ENCODE results near the gene SYNPO.

SYNPO gene

GRCh38 chr5:150660108-150660831, 19.8 kb downstream of the SYNPO start:
- no peak for DNase-seq (ENCODE audit: low read depth)
- no peak overlapping the region for H3K4me3 ChIP-seq (ENCODE audit: low read depth, low read length)
- TF ChIP-seq CTCF (IDR thresholded peaks at IDR 0.05; ENCODE audit: low read depth, low read length, missing control alignments): no peak
- in situ Hi-C loops (cut with HindIII; ENCODE audit: low sequenced_read_pairs): loop anchor here (25.0 kb wide), 1 partner anchor 198 kb away; no protein-coding TSS in a partner anchor

GRCh38 chr5:150661086-150661485, 20.6 kb downstream of the SYNPO start, which contains the start of gene MYOZ3:
Gene MYOZ3, plus strand, starts transcription at chr5:150661251. Its CDS starts 1,691 bp downstream, at chr5:150662942.
- H3K4me3 ChIP-seq (ENCODE audit: low read depth, low read length): no peak within 1 kb of the TSS
- no peak for TF ChIP-seq CTCF (IDR thresholded peaks at IDR 0.05; ENCODE audit: low read depth, low read length, missing control alignments)
- DNase-seq (ENCODE audit: low read depth): no peak
- in situ Hi-C loops (cut with HindIII; ENCODE audit: low sequenced_read_pairs): loop anchor here (25.0 kb wide), 1 partner anchor 199 kb away; no protein-coding TSS in a partner anchor

DNA sequence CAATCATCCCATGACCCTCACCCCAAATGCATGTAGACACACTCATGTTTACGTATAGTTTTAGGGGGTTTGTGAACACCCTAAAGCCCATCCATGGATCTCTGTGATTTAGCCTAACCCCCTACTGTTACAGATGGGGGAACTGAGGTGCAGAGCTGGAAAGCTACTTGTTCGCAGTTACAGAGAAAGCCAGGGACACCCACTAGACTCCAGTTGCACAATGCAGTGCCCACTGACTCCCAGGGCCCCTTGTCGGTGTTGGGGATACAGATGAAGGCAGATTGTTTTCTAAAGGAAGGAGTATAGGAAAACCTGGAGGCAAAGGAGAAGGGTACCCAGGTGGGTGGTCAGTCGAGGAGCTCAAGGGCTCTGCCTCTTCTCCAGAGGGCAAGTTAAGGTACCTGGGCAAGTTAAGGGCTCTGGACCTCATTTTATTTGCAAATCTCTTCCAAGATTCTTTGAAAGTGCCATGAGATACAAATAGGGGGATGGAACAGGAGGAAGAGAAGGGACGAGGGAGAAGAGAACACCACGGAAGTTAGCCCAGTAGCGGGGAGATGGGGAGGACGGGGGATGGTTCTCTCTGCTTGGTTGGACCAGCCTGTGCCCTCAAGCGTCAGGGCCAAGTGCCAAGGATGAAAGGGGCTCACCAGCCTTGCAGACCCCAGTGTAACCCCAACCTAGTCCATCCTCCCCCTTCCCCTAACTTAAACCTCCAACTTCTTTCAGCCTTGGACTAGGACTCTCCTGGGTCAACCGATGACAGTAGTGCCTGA, 21.5 kb downstream of the SYNPO start:
- TF ChIP-seq CTCF (IDR thresholded peaks at IDR 0.05; ENCODE audit: low read depth, low read length, missing control alignments): no peak
- no peak for DNase-seq (ENCODE audit: low read depth)
- in situ Hi-C loops (cut with HindIII; ENCODE audit: low sequenced_read_pairs): loop anchor here (25.0 kb wide), 1 partner anchor 200 kb away; no protein-coding TSS in a partner anchor
- H3K4me3 ChIP-seq (ENCODE audit: low read depth, low read length): no peak overlapping the region

- H3K4me3 ChIP-seq (ENCODE audit: low read depth, low read length): no peak overlapping the region
- no peak for DNase-seq (ENCODE audit: low read depth)
- TF ChIP-seq CTCF (IDR thresholded peaks at IDR 0.05; ENCODE audit: low read depth, low read length, missing control alignments): no peak
- in situ Hi-C loops (cut with HindIII; ENCODE audit: low sequenced_read_pairs): loop anchor here (25.0 kb wide), 1 partner anchor 201 kb away; no protein-coding TSS in a partner anchor
Observed at GRCh38 chr5:150662731-150663516, 22.5 kb downstream of the SYNPO start.

GRCh38 chr5:150663936-150664335, 23.5 kb downstream of the SYNPO start:
- DNase-seq (ENCODE audit: low read depth): no peak
- no peak overlapping the region for H3K4me3 ChIP-seq (ENCODE audit: low read depth, low read length)
- TF ChIP-seq CTCF (IDR thresholded peaks at IDR 0.05; ENCODE audit: low read depth, low read length, missing control alignments): no peak
- in situ Hi-C loops (cut with HindIII; ENCODE audit: low sequenced_read_pairs): loop anchor here (25.0 kb wide), 1 partner anchor 202 kb away; no protein-coding TSS in a partner anchor

GRCh38 chr5:150665044-150665443, 24.6 kb downstream of the SYNPO start:
- DNase-seq (ENCODE audit: low read depth): no peak
- in situ Hi-C loops (cut with HindIII; ENCODE audit: low sequenced_read_pairs): loop anchor here (25.0 kb wide), 1 partner anchor 203 kb away; no protein-coding TSS in a partner anchor
- TF ChIP-seq CTCF (IDR thresholded peaks at IDR 0.05; ENCODE audit: low read depth, low read length, missing control alignments): no peak
- H3K4me3 ChIP-seq (ENCODE audit: low read depth, low read length): no peak overlapping the region

Data from astrocyte of the cerebellum (primary cell).